Jurkat, Clone E6-1 (cell line): ENCODE data around the gene SEBOX.
A peak's percentile ranks its signal among the peaks of the same experiment; 100 is the strongest.

ENCODE experiments used
- DNase-seq: peaks from one replicate; pipeline ENCODE4 v3.0.0-alpha.2; 2011; ENCODE audit warnings: low read depth, low spot score
- H3K4me3 ChIP-seq: 2 replicates; pipeline ENCODE4 v1.5.1; 2011; ENCODE audit warnings: mild to moderate bottlenecking, low read length, control low read depth, moderate library complexity

The SEBOX gene

GRCh38 chr17:28395426-28395825 lies 30.4 kb upstream of the SEBOX start:
- no peak overlapping the region for H3K4me3 ChIP-seq
- no peak for DNase-seq

DNA sequence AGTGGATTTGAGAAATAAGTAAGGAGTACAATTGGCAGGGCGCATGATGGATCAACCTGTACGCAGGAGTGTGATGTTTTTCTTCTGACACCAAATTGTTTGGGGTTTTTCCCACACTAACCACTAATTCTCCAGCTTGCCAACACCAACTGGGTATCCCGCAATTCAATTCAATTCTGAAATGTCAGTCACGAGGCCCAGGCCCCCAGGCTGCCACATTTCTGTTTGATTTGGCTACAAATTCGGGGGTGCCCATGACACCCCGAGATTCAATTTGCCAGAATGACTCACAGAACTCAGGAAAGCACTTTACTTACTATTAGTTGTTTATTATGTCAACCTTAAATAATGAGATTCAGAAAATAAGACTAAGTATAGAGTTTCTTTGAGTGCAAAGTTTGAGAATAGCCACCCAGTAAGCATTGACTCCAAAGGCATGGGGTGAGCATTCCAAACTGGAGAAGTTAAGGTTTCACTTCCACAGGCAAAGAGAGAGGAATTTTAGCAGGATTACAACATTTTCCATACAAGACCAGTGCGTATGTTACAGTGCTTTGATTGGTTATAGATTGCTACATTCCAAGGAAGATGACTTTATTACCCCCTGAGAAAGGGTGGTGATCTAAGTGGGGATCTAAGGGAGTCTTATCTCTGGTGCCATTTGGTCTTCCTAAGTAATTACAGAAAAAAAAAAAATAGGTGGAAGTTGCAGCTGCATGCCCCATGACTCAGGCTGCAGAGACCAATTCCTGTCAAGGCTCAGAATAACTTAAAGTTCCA lies 29.5 kb upstream of the SEBOX start:
- H3K4me3 ChIP-seq = no peak overlapping the region
- no peak for DNase-seq

DNA sequence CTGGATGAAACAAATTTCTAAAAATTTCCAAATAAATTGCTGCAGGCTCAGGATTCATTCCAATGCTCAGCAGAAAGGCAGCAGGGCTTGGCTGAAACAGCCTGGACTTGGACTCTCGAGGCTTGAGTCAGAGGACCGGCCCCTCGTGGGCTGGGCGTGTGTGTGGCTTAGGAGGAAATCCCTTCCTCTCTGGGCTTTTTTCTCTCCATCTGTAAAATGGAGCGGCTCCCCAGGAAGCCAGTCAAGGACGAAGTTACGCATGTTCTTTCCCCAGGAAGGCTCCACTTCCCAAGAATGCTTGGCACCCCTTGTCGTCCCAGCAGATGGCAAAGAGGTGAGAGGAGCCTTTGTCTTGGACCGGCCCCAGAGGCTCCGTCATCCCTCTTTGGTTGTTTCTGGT lies 27.5 kb upstream of the SEBOX start:
- DNase-seq = no peak
- H3K4me3 ChIP-seq = no peak overlapping the region

- H3K4me3 ChIP-seq = no peak overlapping the region
- no peak for DNase-seq
Observed at GRCh38 chr17:28391401-28391800, 26.4 kb upstream of the SEBOX start.

DNA sequence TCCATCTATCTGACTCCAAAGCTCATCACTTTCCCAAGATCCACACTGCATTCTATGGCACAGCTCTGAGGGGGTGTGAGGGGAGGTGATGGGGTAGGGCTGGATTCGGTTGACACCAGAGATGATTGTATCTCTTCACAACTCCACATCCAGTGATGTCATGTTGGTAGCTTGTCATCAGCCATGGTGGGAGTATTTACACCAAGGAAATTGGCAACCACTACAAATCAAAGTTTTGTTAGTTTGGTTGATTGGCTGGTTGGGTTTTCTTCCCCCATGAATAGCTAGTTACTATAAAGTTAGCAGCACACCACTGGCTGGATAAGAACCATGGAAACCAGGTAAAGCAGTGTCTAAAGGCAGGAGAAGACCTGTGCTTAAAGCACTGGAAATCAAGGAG lies 26.0 kb upstream of the SEBOX start:
- no peak for DNase-seq
- no peak overlapping the region for H3K4me3 ChIP-seq

- no peak overlapping the region for H3K4me3 ChIP-seq
- DNase-seq = no peak
Observed at GRCh38 chr17:28390563-28390962, 25.6 kb upstream of the SEBOX start.

DNA sequence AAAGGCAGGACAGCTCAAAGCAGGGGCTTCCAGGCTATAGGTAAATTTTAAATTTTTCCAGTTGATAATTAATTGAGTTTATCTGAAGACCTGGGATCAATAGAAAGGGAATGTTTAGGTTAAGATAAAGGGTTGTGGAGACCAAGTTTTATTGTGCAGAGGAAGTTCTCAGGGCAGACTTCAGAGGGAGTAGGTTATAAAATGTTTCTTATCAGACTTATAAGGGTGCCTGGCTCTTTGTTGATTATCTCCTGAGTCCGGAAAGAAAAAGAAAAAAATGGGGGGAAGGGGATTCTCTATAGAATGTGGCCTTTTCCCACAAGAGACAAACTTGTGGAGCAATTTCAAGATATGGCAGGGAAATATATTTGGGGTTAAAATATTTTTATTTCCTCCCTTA lies 25.1 kb upstream of the SEBOX start:
- H3K4me3 ChIP-seq = no peak overlapping the region
- no peak for DNase-seq

GRCh38 chr17:28388106-28388505 lies 23.1 kb upstream of the SEBOX start:
- DNase-seq = no peak
- H3K4me3 ChIP-seq = no peak overlapping the region

- DNase-seq = no peak
- H3K4me3 ChIP-seq = no peak overlapping the region
Observed at GRCh38 chr17:28386391-28386790, 21.4 kb upstream of the SEBOX start.

GRCh38 chr17:28385406-28385805 lies 20.4 kb upstream of the SEBOX start:
- no peak for DNase-seq
- no peak overlapping the region for H3K4me3 ChIP-seq

GRCh38 chr17:28385037-28385400 lies 20.0 kb upstream of the SEBOX start:
- H3K4me3 ChIP-seq = no peak overlapping the region
- DNase-seq = no peak

DNA sequence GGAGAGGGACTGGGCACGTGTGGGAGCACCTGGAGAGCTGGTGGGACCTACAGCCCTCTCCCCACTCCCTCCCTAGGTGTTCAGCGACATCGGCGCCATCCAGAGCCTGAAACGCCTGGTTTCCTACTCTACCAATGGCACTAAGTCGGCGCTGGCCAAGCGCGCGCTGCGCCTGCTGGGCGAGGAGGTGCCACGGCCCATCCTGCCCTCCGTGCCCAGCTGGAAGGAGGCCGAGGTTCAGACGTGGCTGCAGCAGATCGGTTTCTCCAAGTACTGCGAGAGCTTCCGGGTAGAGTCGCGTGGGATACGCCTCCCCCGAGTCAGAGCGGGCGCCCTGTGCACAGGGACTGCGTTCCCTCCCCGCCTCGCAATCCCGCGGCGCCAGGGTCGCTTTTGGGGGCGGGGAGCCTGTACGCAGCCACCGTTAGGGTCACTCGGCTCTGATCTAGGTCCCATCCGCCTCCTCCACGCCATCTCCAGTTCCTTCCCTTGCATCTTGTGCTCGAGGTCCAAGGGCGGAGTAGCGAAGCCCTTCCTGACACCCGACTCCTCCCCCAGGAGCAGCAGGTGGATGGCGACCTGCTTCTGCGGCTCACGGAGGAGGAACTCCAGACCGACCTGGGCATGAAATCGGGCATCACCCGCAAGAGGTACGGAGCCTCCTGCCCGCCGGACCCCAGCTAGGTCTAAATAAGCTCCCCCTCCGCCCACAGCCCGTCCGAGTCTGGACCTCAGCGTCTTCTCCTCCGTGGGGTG lies 19.5 kb upstream of the SEBOX start:
- no peak overlapping the region for H3K4me3 ChIP-seq
- DNase-seq = no peak

- no peak for DNase-seq
- no peak overlapping the region for H3K4me3 ChIP-seq
Observed at GRCh38 chr17:28381141-28381825, 16.3 kb upstream of the SEBOX start.

GRCh38 chr17:28379814-28380801 lies 15.1 kb upstream of the SEBOX start:
- no peak for DNase-seq
- H3K4me3 ChIP-seq = no peak overlapping the region

GRCh38 chr17:28372945-28373274 lies 7.9 kb upstream of the SEBOX start:
- no peak overlapping the region for H3K4me3 ChIP-seq

GRCh38 chr17:28372203-28372944 lies 7.4 kb upstream of the SEBOX start:
- peak overlapping the region; percentile 71 for H3K4me3 ChIP-seq
- no peak for DNase-seq

More at GRCh38 chr17:28372945-28373274, 7.9 kb upstream of the SEBOX start:
- DNase-seq = no peak

DNA sequence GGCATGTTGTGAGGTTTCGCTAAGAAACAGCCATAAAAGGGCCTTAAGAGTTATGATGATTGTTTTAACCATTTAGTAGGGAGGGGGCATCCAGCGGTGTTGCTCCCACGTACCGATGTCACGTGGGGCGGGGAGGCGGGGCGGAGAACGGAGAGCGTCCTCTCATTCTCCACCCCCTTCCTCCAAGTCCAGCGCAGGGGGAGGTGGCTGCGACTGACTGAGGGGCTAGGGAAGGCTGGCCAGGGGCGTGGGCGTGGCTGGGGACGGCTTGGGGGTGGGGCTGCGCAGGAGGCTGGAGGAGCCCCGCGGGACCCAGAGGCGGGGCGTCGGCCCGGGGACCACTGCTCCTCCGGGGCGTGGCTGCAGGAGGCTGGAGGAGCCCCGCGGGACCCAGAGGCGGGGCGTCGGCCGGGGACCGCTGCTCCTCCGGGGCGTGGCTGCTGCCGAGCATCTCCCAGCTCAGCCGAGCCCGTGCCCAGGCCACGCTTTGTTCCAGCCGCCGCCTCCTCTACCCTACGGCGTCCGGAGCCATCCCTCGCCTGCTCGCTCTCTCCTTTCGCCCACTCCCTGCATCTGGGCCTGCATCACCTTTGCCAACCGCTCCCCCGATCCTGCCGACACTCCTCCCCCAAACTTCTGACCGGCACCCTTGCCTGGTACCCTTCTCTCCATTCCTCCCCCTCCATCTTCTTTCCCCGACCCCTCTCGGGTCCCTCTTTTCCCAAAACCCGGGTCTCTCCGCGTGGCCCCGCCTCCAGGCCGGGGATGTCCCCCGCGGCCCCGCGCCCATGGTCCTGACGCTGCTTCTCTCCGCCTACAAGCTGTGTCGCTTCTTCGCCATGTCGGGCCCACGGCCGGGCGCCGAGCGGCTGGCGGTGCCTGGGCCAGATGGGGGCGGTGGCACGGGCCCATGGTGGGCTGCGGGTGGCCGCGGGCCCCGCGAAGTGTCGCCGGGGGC lies 6.5 kb upstream of the SEBOX start, which contains the start of gene SARM1:
TSS of gene SARM1 (plus strand) at position 450 of the 958 bp plus-strand sequence. CDS start at position 789, 339 bp downstream.
- peak within 1 kb of the TSS; percentile 71 for H3K4me3 ChIP-seq
- peak; percentile 75 for DNase-seq
